ENCODE results near the gene GRM8. TPM values are rescaled to one million over a fixed set of nuclear protein-coding genes. Genes with fewer than 3 reads are reported as not detected.
"Not testable (repeated sequence)": the region's sequence is repeated elsewhere in the genome, so short reads cannot be mapped to it uniquely, and the experiment has no call there.

GRM8 gene
- total and polyA plus RNA-seq, 4 experiments from 2014 or later = not detected

DNA sequence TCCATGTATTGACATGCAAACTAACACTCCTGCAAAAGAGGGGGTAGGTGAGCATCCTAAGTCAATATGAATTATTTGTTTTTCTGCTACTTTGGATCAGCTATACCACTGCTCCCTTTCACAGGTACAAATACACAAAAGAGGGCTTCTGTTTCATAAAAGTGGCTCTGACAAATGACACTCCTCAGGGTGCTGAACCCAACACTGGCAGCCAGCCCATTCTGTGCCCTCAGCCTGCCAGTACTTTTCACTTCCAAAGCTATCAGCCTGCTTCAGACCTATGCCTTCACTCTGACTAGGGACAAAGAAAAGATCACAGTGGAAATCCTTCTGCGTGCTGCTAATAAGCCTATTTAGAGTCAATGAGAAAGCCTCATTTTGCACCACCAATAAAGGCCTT lies 364.8 kb downstream of the GRM8 start:
- H3K4me1 Mint-ChIP-seq; CTCF ChIA-PET (ENCODE audit: partially characterized antibody): not testable (repeated sequence)

DNA sequence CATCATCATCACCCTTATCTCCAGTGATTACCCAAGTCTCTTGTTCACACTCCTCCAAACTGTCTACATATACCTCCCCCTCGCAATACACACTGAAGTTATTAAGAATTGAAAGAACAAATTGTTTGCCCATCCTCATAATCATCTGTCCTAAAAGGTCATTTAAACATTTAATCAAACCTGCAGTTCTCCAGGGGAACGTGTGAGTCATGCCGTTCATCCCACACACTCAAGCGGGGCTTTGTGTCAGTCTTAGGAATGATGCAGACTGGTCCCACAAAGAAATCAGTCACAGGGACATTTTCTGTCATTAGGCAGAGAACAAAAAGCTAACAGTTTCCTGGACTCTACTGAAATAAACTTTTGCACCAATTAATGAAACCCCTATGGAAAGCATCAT lies 365.2 kb downstream of the GRM8 start:
- H3K4me1 ChIP-seq (ENCODE audit: insufficient read depth, low read length); H3K27ac ChIP-seq (ENCODE audit: low read depth, low read length); DNase-seq; H3K4me3 ChIP-seq (ENCODE audit: low read length in 2 of 2); H3K4me1 Mint-ChIP-seq; H3K36me3 ChIP-seq (ENCODE audit: insufficient read depth, low read length); H3K27ac Mint-ChIP-seq; H3K27me3 ChIP-seq (ENCODE audit: insufficient read depth, low read length); POLR2A ChIA-PET (ENCODE audit: partially characterized antibody); H3K4me3 Mint-ChIP-seq; H3K9me3 ChIP-seq (ENCODE audit: control insufficient read depth in 1 of 2, low read length in 2 of 2); H3K9me3 Mint-ChIP-seq; H3K36me3 Mint-ChIP-seq; CTCF ChIA-PET (ENCODE audit: partially characterized antibody); H3K27me3 Mint-ChIP-seq; intact Hi-C loops (cut with micrococcal nuclease): not testable (repeated sequence)

More for the DNA sequence above, 364.8 kb downstream of the GRM8 start:
- POLR2A ChIA-PET (ENCODE audit: partially characterized antibody); H3K9me3 Mint-ChIP-seq; H3K27me3 Mint-ChIP-seq; H3K27ac Mint-ChIP-seq; H3K9me3 ChIP-seq (ENCODE audit: control insufficient read depth in 1 of 2, low read length in 2 of 2); H3K27me3 ChIP-seq (ENCODE audit: insufficient read depth, low read length); H3K27ac ChIP-seq (ENCODE audit: low read depth, low read length); H3K36me3 ChIP-seq (ENCODE audit: insufficient read depth, low read length); DNase-seq; H3K4me1 ChIP-seq (ENCODE audit: insufficient read depth, low read length); intact Hi-C loops (cut with micrococcal nuclease); H3K4me3 Mint-ChIP-seq; H3K4me3 ChIP-seq (ENCODE audit: low read length in 2 of 2); H3K36me3 Mint-ChIP-seq: not testable (repeated sequence)

DNA sequence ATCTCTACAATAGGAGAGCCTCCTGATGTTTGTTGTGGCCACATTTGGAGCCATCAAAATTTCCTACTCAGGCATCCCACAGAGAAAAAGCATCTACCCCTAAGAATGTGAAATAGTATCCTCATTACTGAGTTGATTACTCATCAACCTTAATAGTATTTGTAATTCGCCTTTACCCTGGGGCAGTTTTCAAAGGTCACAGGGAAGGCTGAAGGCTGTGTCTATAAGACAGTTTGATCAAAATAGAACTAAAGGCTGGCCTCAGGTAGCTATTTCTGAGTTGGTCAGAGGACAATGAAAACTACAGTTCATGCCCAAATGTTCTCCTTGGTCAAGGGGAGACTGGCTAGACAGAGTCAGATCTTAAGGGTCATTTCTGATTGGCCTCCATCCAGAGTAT lies 370.0 kb downstream of the GRM8 start:
- H3K4me3 ChIP-seq (ENCODE audit: low read length in 2 of 2); POLR2A ChIA-PET (ENCODE audit: partially characterized antibody); H3K4me1 ChIP-seq (ENCODE audit: insufficient read depth, low read length); H3K36me3 ChIP-seq (ENCODE audit: insufficient read depth, low read length); DNase-seq; CTCF ChIA-PET (ENCODE audit: partially characterized antibody); H3K27me3 ChIP-seq (ENCODE audit: insufficient read depth, low read length); intact Hi-C loops (cut with micrococcal nuclease); H3K27me3 Mint-ChIP-seq; H3K27ac Mint-ChIP-seq; H3K4me1 Mint-ChIP-seq; H3K9me3 ChIP-seq (ENCODE audit: control insufficient read depth in 1 of 2, low read length in 2 of 2); H3K36me3 Mint-ChIP-seq; H3K27ac ChIP-seq (ENCODE audit: low read depth, low read length); H3K4me3 Mint-ChIP-seq; H3K9me3 Mint-ChIP-seq: not testable (repeated sequence)

DNA sequence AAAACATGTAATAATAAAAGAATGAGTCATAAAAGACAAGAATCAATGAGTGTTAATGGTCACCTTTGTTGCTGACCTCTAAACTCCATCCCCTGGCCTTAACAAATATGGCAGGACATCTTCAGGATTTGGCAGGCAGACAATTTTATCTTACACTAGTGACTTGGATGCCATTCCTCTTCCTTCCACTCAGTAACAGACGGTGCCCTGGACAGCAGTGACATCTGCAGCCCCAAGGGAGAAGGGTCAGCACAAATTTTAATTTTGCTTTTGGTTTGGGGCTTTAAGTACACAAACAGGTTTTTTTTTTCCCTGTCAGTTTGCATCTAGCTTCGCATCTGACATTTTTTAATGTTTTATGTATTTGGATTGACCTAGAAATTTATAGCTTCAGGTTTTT lies 370.8 kb downstream of the GRM8 start:
- H3K4me3 ChIP-seq (ENCODE audit: low read length in 2 of 2); H3K9me3 ChIP-seq (ENCODE audit: control insufficient read depth in 1 of 2, low read length in 2 of 2); H3K27me3 ChIP-seq (ENCODE audit: insufficient read depth, low read length); H3K4me1 Mint-ChIP-seq; H3K27ac Mint-ChIP-seq; H3K9me3 Mint-ChIP-seq; H3K27ac ChIP-seq (ENCODE audit: low read depth, low read length); DNase-seq; CTCF ChIA-PET (ENCODE audit: partially characterized antibody); H3K36me3 Mint-ChIP-seq; H3K27me3 Mint-ChIP-seq; H3K36me3 ChIP-seq (ENCODE audit: insufficient read depth, low read length); POLR2A ChIA-PET (ENCODE audit: partially characterized antibody); intact Hi-C loops (cut with micrococcal nuclease); H3K4me1 ChIP-seq (ENCODE audit: insufficient read depth, low read length); H3K4me3 Mint-ChIP-seq: not testable (repeated sequence)

DNA sequence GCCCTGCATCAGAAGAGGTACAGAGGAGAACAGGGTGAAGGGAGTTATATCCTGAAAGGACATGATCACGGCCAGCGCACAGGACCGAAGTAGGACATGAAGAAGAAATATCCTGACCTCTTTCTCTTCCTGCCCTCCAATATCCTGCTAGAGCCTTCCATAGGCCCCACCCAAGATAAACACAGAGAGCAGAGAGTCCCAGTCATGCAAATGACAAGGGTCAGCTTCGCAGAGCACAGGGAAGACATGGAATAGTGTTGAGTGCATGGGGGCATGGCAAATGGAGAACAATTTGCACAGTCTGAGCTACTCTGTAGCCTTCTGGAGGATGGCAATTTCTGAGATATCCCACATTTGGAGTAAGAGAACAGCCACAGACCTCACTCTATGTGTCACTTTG lies 371.4 kb downstream of the GRM8 start:
- no peaks in the 10 kb centered on the region for H3K4me1 Mint-ChIP-seq
- intact Hi-C loops (cut with micrococcal nuclease) = no loop called here
- no peak overlapping the region for H3K27ac Mint-ChIP-seq
- no peak overlapping the region for H3K4me3 ChIP-seq (ENCODE audit: low read length in 2 of 2)
- H3K27ac ChIP-seq (ENCODE audit: low read depth, low read length) = no peak overlapping the region
- POLR2A ChIA-PET (ENCODE audit: partially characterized antibody) = no interaction called here
- H3K9me3 ChIP-seq (ENCODE audit: control insufficient read depth in 1 of 2, low read length in 2 of 2) = no peaks in the 10 kb centered on the region
- no peaks in the 10 kb centered on the region for H3K4me1 ChIP-seq (ENCODE audit: insufficient read depth, low read length)
- peaks cover 2% of the 10 kb centered on the region in 2 donors for H3K27me3 Mint-ChIP-seq
- CTCF ChIA-PET (ENCODE audit: partially characterized antibody) = no interaction called here
- H3K36me3 ChIP-seq (ENCODE audit: insufficient read depth, low read length) = no peaks in the 10 kb centered on the region
- DNase-seq = no peak
- H3K36me3 Mint-ChIP-seq = no peaks in the 10 kb centered on the region
- H3K27me3 ChIP-seq (ENCODE audit: insufficient read depth, low read length) = no peaks in the 10 kb centered on the region
- peaks cover 0 to 2% (median 0%) of the 10 kb centered on the region in 8 donors for H3K9me3 Mint-ChIP-seq
- no peak overlapping the region for H3K4me3 Mint-ChIP-seq

DNA sequence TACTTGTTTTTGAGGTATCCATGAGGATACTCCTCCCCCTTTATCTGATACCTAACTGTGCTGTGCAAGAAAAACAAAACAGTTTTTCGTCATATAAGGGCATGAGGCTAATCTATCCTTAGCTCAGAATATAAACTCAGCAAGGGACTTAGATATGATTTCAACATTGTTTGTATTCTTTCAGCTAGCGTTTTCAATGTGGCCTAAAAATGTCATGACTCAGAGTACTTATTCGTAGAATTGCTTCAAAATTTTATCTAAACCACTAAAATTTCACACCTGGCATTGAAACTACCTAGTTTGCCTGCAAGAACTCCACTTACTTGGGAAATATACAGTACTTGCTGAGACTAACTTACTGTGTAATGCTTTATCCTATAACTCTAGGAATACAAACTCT lies 376.2 kb downstream of the GRM8 start:
- H3K36me3 ChIP-seq (ENCODE audit: insufficient read depth, low read length); H3K27me3 Mint-ChIP-seq; H3K4me1 Mint-ChIP-seq; DNase-seq; H3K27me3 ChIP-seq (ENCODE audit: insufficient read depth, low read length); H3K4me1 ChIP-seq (ENCODE audit: insufficient read depth, low read length); H3K4me3 ChIP-seq (ENCODE audit: low read length in 2 of 2); H3K9me3 ChIP-seq (ENCODE audit: control insufficient read depth in 1 of 2, low read length in 2 of 2); intact Hi-C loops (cut with micrococcal nuclease); POLR2A ChIA-PET (ENCODE audit: partially characterized antibody); H3K27ac ChIP-seq (ENCODE audit: low read depth, low read length); CTCF ChIA-PET (ENCODE audit: partially characterized antibody); H3K4me3 Mint-ChIP-seq; H3K9me3 Mint-ChIP-seq; H3K27ac Mint-ChIP-seq; H3K36me3 Mint-ChIP-seq: not testable (repeated sequence)

DNA sequence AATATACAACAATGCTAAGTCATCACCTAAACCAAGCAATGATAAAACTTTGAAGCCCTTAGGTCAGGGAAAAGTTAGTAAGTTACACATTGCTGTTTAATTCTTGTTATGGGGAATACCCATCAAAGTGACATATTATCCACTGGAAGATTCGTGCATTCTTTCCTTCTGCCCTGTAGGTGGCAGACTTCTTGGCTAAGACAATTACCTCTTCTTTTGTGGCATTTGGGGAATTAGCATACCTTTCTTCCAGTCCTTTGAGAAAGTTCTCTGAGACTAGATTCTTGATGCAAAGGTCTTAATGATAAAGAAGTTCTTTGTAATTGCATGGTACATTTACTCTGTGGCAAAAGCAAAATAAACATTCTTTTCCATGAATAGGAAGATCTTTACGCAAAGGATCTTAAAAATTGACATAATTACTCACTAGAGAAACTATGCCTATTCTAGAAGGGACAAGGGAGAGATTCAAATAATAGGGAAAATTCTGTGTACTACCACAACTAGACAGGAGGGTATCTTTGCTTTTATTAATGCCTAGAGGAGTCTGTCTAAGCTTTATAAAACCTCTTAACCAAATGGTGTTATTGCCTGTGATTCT lies 395.9 kb downstream of the GRM8 start:
- H3K4me3 ChIP-seq (ENCODE audit: low read length in 2 of 2) = no peak overlapping the region
- Mint-ChIP-seq H3K4me3 (no peak overlapping the region), H3K4me1 (no peaks in the 10 kb centered on the region)

DNA sequence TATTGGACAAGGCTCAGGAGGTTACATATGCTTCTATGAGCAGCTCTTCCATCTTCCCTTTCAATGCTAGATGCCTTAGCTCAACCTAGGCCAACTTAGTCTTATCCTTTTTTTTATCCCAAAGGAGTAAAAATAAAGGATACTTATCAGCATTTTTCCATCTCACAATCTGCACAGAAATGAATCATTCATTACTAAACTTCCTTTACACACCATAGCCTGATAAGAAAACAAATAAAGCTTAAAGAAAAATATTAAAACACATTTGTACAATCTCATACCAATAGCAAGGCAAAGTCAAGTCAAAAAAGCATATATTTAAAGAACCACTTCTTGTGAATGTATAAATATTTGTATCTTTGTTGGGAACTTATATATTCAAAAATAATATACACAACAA lies 407.4 kb downstream of the GRM8 start:
- H3K4me3 ChIP-seq (ENCODE audit: low read length in 2 of 2) = no peak overlapping the region
- peaks cover 0 to 13% of the 10 kb centered on the region in 2 donors for H3K27me3 Mint-ChIP-seq
- no peaks in the 10 kb centered on the region for H3K36me3 Mint-ChIP-seq
- H3K27ac ChIP-seq (ENCODE audit: low read depth, low read length) = no peak overlapping the region
- intact Hi-C loops (cut with micrococcal nuclease) = no loop called here
- H3K27me3 ChIP-seq (ENCODE audit: insufficient read depth, low read length) = no peaks in the 10 kb centered on the region
- no peak for DNase-seq
- H3K4me3 Mint-ChIP-seq = no peak overlapping the region
- no peaks in the 10 kb centered on the region for H3K4me1 Mint-ChIP-seq
- ChIA-PET CTCF (ENCODE audit: partially characterized antibody) (no interaction called here), POLR2A (ENCODE audit: partially characterized antibody) (no interaction called here)
- no peak overlapping the region for H3K27ac Mint-ChIP-seq
- H3K36me3 ChIP-seq (ENCODE audit: insufficient read depth, low read length) = no peaks in the 10 kb centered on the region
- H3K9me3 Mint-ChIP-seq = peaks cover 0 to 2% (median 0%) of the 10 kb centered on the region in 8 donors
- no peaks in the 10 kb centered on the region for H3K4me1 ChIP-seq (ENCODE audit: insufficient read depth, low read length)
- no peaks in the 10 kb centered on the region for H3K9me3 ChIP-seq (ENCODE audit: control insufficient read depth in 1 of 2, low read length in 2 of 2)

More for the DNA sequence above, 395.9 kb downstream of the GRM8 start:
- H3K27me3 Mint-ChIP-seq = no peaks in the 10 kb centered on the region
- no peaks in the 10 kb centered on the region for H3K36me3 Mint-ChIP-seq
- Histone ChIP-seq H3K27ac (ENCODE audit: low read depth, low read length) (no peak overlapping the region), H3K4me1 (ENCODE audit: insufficient read depth, low read length) (no peaks in the 10 kb centered on the region), H3K36me3 (ENCODE audit: insufficient read depth, low read length) (no peaks in the 10 kb centered on the region), H3K27me3 (ENCODE audit: insufficient read depth, low read length) (no peaks in the 10 kb centered on the region), H3K9me3 (ENCODE audit: control insufficient read depth in 1 of 2, low read length in 2 of 2) (no peaks in the 10 kb centered on the region)
- intact Hi-C loops (cut with micrococcal nuclease) = no loop called here
- DNase-seq = no peak
- ChIA-PET CTCF (ENCODE audit: partially characterized antibody) (no interaction called here), POLR2A (ENCODE audit: partially characterized antibody) (no interaction called here)
- no peaks in the 10 kb centered on the region for H3K9me3 Mint-ChIP-seq
- no peak overlapping the region for H3K27ac Mint-ChIP-seq
